ENCODE measurements around the gene CEP162. TPM values are rescaled to one million over a fixed set of nuclear protein-coding genes. Genes with fewer than 3 reads are reported as not detected.

Gene CEP162
- total RNA-seq, 1 experiment from 2014 or later, result 2.3 TPM

- Histone ChIP-seq H3K9me2 (replicated peaks; ENCODE audit: low read length) (no peaks in the 10 kb centered on the region), H3K9me3 (ENCODE audit: low read length) (no peaks in the 10 kb centered on the region), H3K4me1 (ENCODE audit: insufficient read depth, low read length) (no peaks in the 10 kb centered on the region), H3K4me2 (ENCODE audit: low read length) (no peak overlapping the region), H4K20me1 (ENCODE audit: low read length) (no peaks in the 10 kb centered on the region), H3K27me3 (ENCODE audit: low read length) (peaks cover 93% of the 10 kb centered on the region), H2AFZ (ENCODE audit: low read length) (no peak overlapping the region), H3K79me2 (ENCODE audit: low read length) (no peaks in the 10 kb centered on the region), H3K27ac (ENCODE audit: low read length) (no peak overlapping the region), H3K36me3 (ENCODE audit: low read depth, low read length) (no peaks in the 10 kb centered on the region), H3K4me3 (ENCODE audit: low read length) (no peak overlapping the region), H3F3A (ENCODE audit: low read length, unreplicated experiment) (no peaks in the 10 kb centered on the region), H3K9ac (ENCODE audit: low read length) (no peak overlapping the region)
- intact Hi-C loops (cut with micrococcal nuclease), result no loop called here
- ATAC-seq, result no peak
- POLR2A ChIA-PET (ENCODE audit: unreplicated experiment), result no interaction called here
- no peak for DNase-seq
- CTCF ChIA-PET, result no interaction called here
- no peak for TF ChIP-seq EZH2 (IDR thresholded peaks at IDR 0.05; ENCODE audit: low read length, unreplicated experiment)
- TF ChIP-seq CTCF (conservative IDR thresholded peaks at IDR 0.05; ENCODE audit: low read depth, low read length), result no peak
- TF ChIP-seq EZH2phosphoT487 (IDR thresholded peaks at IDR 0.05; ENCODE audit: borderline replicate concordance, low read length), result no peak
- no TSS peak for BruUV-seq (replicated peaks)
These were observed 30.8 kb upstream of the CEP162 start for GRCh38 chr6:84258268-84258667.

GRCh38 chr6:84255641-84256040, 28.2 kb upstream of the CEP162 start:
- no peaks in the 10 kb centered on the region for H3K9me2 ChIP-seq (replicated peaks; ENCODE audit: low read length)
- H3K27me3 ChIP-seq (ENCODE audit: low read length), result peaks cover 88% of the 10 kb centered on the region
- H3K27ac ChIP-seq (ENCODE audit: low read length), result no peak overlapping the region
- H3K4me3 ChIP-seq (ENCODE audit: low read length), result no peak overlapping the region
- no peaks in the 10 kb centered on the region for H3K9me3 ChIP-seq (ENCODE audit: low read length)
- no peaks in the 10 kb centered on the region for H3K36me3 ChIP-seq (ENCODE audit: low read depth, low read length)
- intact Hi-C loops (cut with micrococcal nuclease), result no loop called here
- H3K4me1 ChIP-seq (ENCODE audit: insufficient read depth, low read length), result no peaks in the 10 kb centered on the region
- H3F3A ChIP-seq (ENCODE audit: low read length, unreplicated experiment), result no peaks in the 10 kb centered on the region
- DNase-seq (no peak), ATAC-seq (no peak)
- H4K20me1 ChIP-seq (ENCODE audit: low read length), result no peaks in the 10 kb centered on the region
- no peak overlapping the region for H3K4me2 ChIP-seq (ENCODE audit: low read length)
- CTCF ChIA-PET, result no interaction called here
- BruUV-seq (replicated peaks), result no TSS peak
- H3K9ac ChIP-seq (ENCODE audit: low read length), result no peak overlapping the region
- H3K79me2 ChIP-seq (ENCODE audit: low read length), result no peaks in the 10 kb centered on the region
- POLR2A ChIA-PET (ENCODE audit: unreplicated experiment), result no interaction called here
- no peak for TF ChIP-seq EZH2phosphoT487 (IDR thresholded peaks at IDR 0.05; ENCODE audit: borderline replicate concordance, low read length)
- TF ChIP-seq CTCF (conservative IDR thresholded peaks at IDR 0.05; ENCODE audit: low read depth, low read length), result no peak
- TF ChIP-seq EZH2 (IDR thresholded peaks at IDR 0.05; ENCODE audit: low read length, unreplicated experiment), result no peak
- H2AFZ ChIP-seq (ENCODE audit: low read length), result no peak overlapping the region

GRCh38 chr6:84253380-84253779, 25.9 kb upstream of the CEP162 start:
- H3K4me3 ChIP-seq (ENCODE audit: low read length), result no peak overlapping the region
- CTCF ChIA-PET, result no interaction called here
- no peaks in the 10 kb centered on the region for H3K9me2 ChIP-seq (replicated peaks; ENCODE audit: low read length)
- no peak overlapping the region for H3K4me2 ChIP-seq (ENCODE audit: low read length)
- no peaks in the 10 kb centered on the region for H3K9me3 ChIP-seq (ENCODE audit: low read length)
- H2AFZ ChIP-seq (ENCODE audit: low read length), result no peak overlapping the region
- POLR2A ChIA-PET (ENCODE audit: unreplicated experiment), result no interaction called here
- no TSS peak for BruUV-seq (replicated peaks)
- no peaks in the 10 kb centered on the region for H4K20me1 ChIP-seq (ENCODE audit: low read length)
- TF ChIP-seq EZH2 (IDR thresholded peaks at IDR 0.05; ENCODE audit: low read length, unreplicated experiment), result no peak
- TF ChIP-seq CTCF (conservative IDR thresholded peaks at IDR 0.05; ENCODE audit: low read depth, low read length), result no peak
- no peak for TF ChIP-seq EZH2phosphoT487 (IDR thresholded peaks at IDR 0.05; ENCODE audit: borderline replicate concordance, low read length)
- H3K79me2 ChIP-seq (ENCODE audit: low read length), result no peaks in the 10 kb centered on the region
- H3K9ac ChIP-seq (ENCODE audit: low read length), result no peak overlapping the region
- no peaks in the 10 kb centered on the region for H3K4me1 ChIP-seq (ENCODE audit: insufficient read depth, low read length)
- H3K36me3 ChIP-seq (ENCODE audit: low read depth, low read length), result no peaks in the 10 kb centered on the region
- ATAC-seq, result no peak
- no peak for DNase-seq
- no peaks in the 10 kb centered on the region for H3F3A ChIP-seq (ENCODE audit: low read length, unreplicated experiment)
- no peak overlapping the region for H3K27ac ChIP-seq (ENCODE audit: low read length)
- intact Hi-C loops (cut with micrococcal nuclease), result no loop called here
- peaks cover 66% of the 10 kb centered on the region for H3K27me3 ChIP-seq (ENCODE audit: low read length)

Data from PC-3 (cell line).